Measurements from ENCODE around the gene SKIL. TPM values are rescaled to one million over a fixed set of nuclear protein-coding genes. Genes with fewer than 3 reads are reported as not detected.

SKIL gene
- total RNA-seq, 1 experiment from 2014 or later: 34.7 TPM

GRCh38 chr3:170360466-170360865, 3.0 kb downstream of the SKIL start:
- H3K36me3 Mint-ChIP-seq (ENCODE audit: insufficient read depth, unreplicated experiment): peaks cover 28% of the 10 kb centered on the region
- CTCF ChIA-PET: interaction anchor here (1.2 kb wide), 1 partner anchor 110 kb away, joined by 3 read pairs; no protein-coding TSS in a partner anchor
- H3K4me1 Mint-ChIP-seq (ENCODE audit: insufficient read depth, unreplicated experiment): peaks cover 11% of the 10 kb centered on the region
- H3K27me3 Mint-ChIP-seq (ENCODE audit: insufficient read depth, unreplicated experiment): no peaks in the 10 kb centered on the region
- no peak overlapping the region for H3K4me3 Mint-ChIP-seq (ENCODE audit: unreplicated experiment)
- POLR2A ChIA-PET: no interaction called here
- intact Hi-C loops (cut with micrococcal nuclease): no loop called here
- H3K9me3 Mint-ChIP-seq (ENCODE audit: unreplicated experiment): no peaks in the 10 kb centered on the region
- BruUV-seq (replicated peaks): no TSS peak
- no peak overlapping the region for H3K27ac Mint-ChIP-seq (ENCODE audit: low read depth, unreplicated experiment)
- no peak for DNase-seq (ENCODE audit: unreplicated experiment)
- TF ChIP-seq, protein P1, sequence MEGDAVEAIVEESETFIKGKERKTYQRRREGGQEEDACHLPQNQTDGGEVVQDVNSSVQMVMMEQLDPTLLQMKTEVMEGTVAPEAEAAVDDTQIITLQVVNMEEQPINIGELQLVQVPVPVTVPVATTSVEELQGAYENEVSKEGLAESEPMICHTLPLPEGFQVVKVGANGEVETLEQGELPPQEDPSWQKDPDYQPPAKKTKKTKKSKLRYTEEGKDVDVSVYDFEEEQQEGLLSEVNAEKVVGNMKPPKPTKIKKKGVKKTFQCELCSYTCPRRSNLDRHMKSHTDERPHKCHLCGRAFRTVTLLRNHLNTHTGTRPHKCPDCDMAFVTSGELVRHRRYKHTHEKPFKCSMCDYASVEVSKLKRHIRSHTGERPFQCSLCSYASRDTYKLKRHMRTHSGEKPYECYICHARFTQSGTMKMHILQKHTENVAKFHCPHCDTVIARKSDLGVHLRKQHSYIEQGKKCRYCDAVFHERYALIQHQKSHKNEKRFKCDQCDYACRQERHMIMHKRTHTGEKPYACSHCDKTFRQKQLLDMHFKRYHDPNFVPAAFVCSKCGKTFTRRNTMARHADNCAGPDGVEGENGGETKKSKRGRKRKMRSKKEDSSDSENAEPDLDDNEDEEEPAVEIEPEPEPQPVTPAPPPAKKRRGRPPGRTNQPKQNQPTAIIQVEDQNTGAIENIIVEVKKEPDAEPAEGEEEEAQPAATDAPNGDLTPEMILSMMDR (IDR thresholded peaks at IDR 0.05; ENCODE audit: unreplicated experiment): no peak

DNA sequence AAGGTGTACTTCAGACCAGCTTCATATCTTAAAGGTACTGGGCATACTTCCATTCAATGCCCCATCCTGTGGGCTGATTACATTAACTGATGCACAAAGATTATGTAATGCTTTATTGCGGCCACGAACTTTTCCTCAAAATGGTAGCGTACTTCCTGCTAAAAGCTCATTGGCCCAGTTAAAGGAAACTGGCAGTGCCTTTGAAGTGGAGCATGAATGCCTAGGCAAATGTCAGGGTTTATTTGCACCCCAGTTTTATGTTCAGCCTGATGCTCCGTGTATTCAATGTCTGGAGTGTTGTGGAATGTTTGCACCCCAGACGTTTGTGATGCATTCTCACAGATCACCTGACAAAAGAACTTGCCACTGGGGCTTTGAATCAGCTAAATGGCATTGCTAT, 3.4 kb downstream of the SKIL start:
- Mint-ChIP-seq H3K27ac (ENCODE audit: low read depth, unreplicated experiment) (no peak overlapping the region), H3K36me3 (ENCODE audit: insufficient read depth, unreplicated experiment) (peaks cover 28% of the 10 kb centered on the region), H3K4me3 (ENCODE audit: unreplicated experiment) (no peak overlapping the region), H3K9me3 (ENCODE audit: unreplicated experiment) (no peaks in the 10 kb centered on the region), H3K4me1 (ENCODE audit: insufficient read depth, unreplicated experiment) (peaks cover 6% of the 10 kb centered on the region), H3K27me3 (ENCODE audit: insufficient read depth, unreplicated experiment) (no peaks in the 10 kb centered on the region)
- intact Hi-C loops (cut with micrococcal nuclease): no loop called here
- no TSS peak for BruUV-seq (replicated peaks)
- POLR2A ChIA-PET: no interaction called here
- no peak for DNase-seq (ENCODE audit: unreplicated experiment)
- CTCF ChIA-PET: interaction anchor here (1.2 kb wide), 1 partner anchor 111 kb away, joined by 3 read pairs; no protein-coding TSS in a partner anchor
- TF ChIP-seq, protein P1 (IDR thresholded peaks at IDR 0.05; ENCODE audit: unreplicated experiment): no peak

DNA sequence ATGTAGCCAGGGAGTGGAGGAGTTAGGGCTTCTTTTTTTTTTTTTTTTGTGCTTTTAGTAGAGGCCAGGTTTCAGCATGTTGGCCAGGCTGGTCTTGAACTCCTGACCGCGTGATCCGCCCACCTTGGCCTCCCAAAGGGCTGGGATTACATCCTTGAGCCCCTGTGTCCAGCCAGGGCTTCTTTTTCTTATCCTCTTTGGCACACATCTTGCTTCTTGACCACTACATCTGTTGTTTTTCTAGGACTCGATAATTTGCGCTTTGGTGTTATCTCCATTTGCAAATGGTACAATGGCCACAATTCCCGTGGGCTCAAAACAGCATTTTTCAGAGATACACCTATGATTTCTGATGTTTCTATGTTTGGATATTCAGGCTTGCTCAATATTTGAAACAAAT, 4.2 kb downstream of the SKIL start:
- no TSS peak for BruUV-seq (replicated peaks)
- DNase-seq (ENCODE audit: unreplicated experiment): no peak
- ChIA-PET POLR2A (interaction anchor here (1.0 kb wide), 1 partner anchor 22 kb away, joined by 4 read pairs; no protein-coding TSS in a partner anchor), CTCF (no interaction called here)
- Mint-ChIP-seq H3K9me3 (ENCODE audit: unreplicated experiment) (no peaks in the 10 kb centered on the region), H3K4me3 (ENCODE audit: unreplicated experiment) (no peak overlapping the region), H3K27ac (ENCODE audit: low read depth, unreplicated experiment) (peak overlapping the region; percentile 70), H3K4me1 (ENCODE audit: insufficient read depth, unreplicated experiment) (no peaks in the 10 kb centered on the region), H3K36me3 (ENCODE audit: insufficient read depth, unreplicated experiment) (peaks cover 28% of the 10 kb centered on the region), H3K27me3 (ENCODE audit: insufficient read depth, unreplicated experiment) (no peaks in the 10 kb centered on the region)
- TF ChIP-seq, protein P1 (IDR thresholded peaks at IDR 0.05; ENCODE audit: unreplicated experiment): no peak
- intact Hi-C loops (cut with micrococcal nuclease): no loop called here

- no peaks in the 10 kb centered on the region for H3K27me3 Mint-ChIP-seq (ENCODE audit: insufficient read depth, unreplicated experiment)
- no peak overlapping the region for H3K27ac Mint-ChIP-seq (ENCODE audit: low read depth, unreplicated experiment)
- H3K4me3 Mint-ChIP-seq (ENCODE audit: unreplicated experiment): no peak overlapping the region
- BruUV-seq (replicated peaks): no TSS peak
- H3K9me3 Mint-ChIP-seq (ENCODE audit: unreplicated experiment): no peaks in the 10 kb centered on the region
- no peaks in the 10 kb centered on the region for H3K4me1 Mint-ChIP-seq (ENCODE audit: insufficient read depth, unreplicated experiment)
- ChIA-PET POLR2A (interaction anchor here (0.8 to 0.9 kb wide), 2 partner anchors 15 to 1272 kb away, joined by 3 to 4 read pairs; no protein-coding TSS in a partner anchor), CTCF (interaction anchor here (0.6 to 1.2 kb wide), 3 partner anchors 48 to 446 kb away, joined by 3 read pairs; no protein-coding TSS in a partner anchor)
- TF ChIP-seq, protein P1 (IDR thresholded peaks at IDR 0.05; ENCODE audit: unreplicated experiment): no peak
- intact Hi-C loops (cut with micrococcal nuclease): no loop called here
- H3K36me3 Mint-ChIP-seq (ENCODE audit: insufficient read depth, unreplicated experiment): peaks cover 28% of the 10 kb centered on the region
- DNase-seq (ENCODE audit: unreplicated experiment): no peak
These were observed 6.0 kb downstream of the SKIL start for GRCh38 chr3:170363471-170363994.
